GM18499 (cell line): Measurements from ENCODE around the gene APOA4.

Experiments
- ATAC-seq: cut with Tn5 transposase; IDR thresholded peaks from one replicate; pipeline ENCODE4 v1.9.1; 2021; ENCODE audit warnings: moderate number of reproducible peaks; ENCODE audit not compliant: insufficient read depth, unreplicated experiment

APOA4 gene

GRCh38 chr11:116787786-116788486, 35.2 kb downstream of the APOA4 start, which contains the start of gene ZPR1:
Gene ZPR1, minus strand, starts transcription at chr11:116788023. Its CDS starts 33 bp downstream, at chr11:116787990.
- ATAC-seq: no peak

GRCh38 chr11:116787436-116787785, 35.7 kb downstream of the APOA4 start:
- no peak for ATAC-seq

- no peak for ATAC-seq
These were observed 36.1 kb downstream of the APOA4 start for GRCh38 chr11:116786966-116787365.

GRCh38 chr11:116786326-116786725, 36.8 kb downstream of the APOA4 start:
- no peak for ATAC-seq

GRCh38 chr11:116782728-116783127, 40.4 kb downstream of the APOA4 start:
- no peak for ATAC-seq

DNA sequence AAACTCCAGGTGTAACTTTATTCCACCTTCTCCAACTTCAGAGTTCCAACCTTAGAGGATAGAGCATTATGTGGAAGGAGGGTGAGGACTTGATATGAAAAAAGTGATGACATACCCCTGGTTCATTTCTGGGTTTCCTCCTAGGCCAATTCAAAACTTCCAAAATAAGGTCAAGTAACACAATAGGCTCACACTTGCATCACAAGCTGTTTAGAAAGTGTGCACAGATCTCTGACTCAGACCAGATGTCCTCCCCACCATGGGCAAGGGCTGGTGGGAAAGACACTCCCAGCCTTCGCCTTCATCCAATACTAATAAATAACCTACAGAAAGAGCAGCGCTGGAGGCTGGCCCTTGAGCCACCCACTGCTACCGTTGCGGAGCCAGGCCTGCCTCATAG, 44.5 kb downstream of the APOA4 start:
- no peak for ATAC-seq

- ATAC-seq: no peak
These were observed 46.0 kb downstream of the APOA4 start for GRCh38 chr11:116777056-116777455.

GRCh38 chr11:116776522-116776984, 46.6 kb downstream of the APOA4 start:
- no peak for ATAC-seq

DNA sequence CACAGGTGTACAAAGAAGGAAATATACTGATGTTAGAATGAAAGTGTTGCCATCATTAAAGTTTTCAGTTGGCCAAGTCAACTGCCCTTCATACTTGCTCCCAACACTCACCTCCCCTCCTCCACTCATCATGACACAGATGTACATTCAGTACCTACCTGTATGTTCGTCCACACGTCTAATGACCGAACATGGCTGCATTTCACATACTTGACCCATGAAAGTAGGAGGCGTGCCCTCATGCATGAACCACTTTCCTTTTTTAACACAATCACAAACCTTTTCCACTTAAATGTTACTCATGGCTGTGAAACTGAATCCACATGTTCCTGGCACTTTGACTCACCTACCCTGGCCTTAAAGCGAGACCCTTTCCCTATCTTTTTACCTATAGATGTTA, 47.1 kb downstream of the APOA4 start:
- no peak for ATAC-seq

GRCh38 chr11:116774661-116775060, 48.4 kb downstream of the APOA4 start:
- no peak for ATAC-seq

GRCh38 chr11:116773203-116774097, 49.7 kb downstream of the APOA4 start:
- peak; percentile 19 for ATAC-seq

GRCh38 chr11:116772443-116773202, 50.5 kb downstream of the APOA4 start, which contains the start of gene BUD13:
Gene BUD13, minus strand, starts transcription at chr11:116772987. Its CDS starts 23 bp downstream, at chr11:116772964.
- ATAC-seq: peak; percentile 49

GRCh38 chr11:116771935-116772334, 51.2 kb downstream of the APOA4 start:
- ATAC-seq: no peak
